ENCODE measurements around the gene OPN3. TPM values are rescaled to one million over a fixed set of nuclear protein-coding genes. Genes with fewer than 3 reads are reported as not detected.

The OPN3 gene
- polyA plus RNA-seq, 1 donor from 2014 or later: 2.7 TPM

DNA sequence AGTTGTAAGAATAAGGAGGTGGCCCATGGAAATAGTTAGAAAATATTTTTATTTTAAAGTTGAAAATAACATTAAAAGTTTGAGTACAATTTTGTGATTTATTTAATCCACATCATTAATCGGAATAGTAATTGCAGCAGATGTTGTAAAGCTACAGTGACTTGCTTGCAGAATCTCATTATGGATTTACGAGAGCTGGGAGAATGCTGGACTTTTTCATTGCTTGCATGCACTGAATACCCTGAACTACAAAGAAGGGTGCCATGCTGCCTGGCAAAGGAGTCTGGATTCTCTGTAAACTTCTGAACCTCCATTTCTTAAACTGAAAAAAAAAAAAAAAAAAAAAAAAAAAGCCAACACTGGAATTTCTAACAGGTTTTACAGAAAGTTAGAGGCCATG is 38.4 kb upstream of the OPN3 start:
- Histone ChIP-seq H3K9ac (ENCODE audit: low read length) (no peak overlapping the region), H3K9me3 (ENCODE audit: low read length) (no peaks in the 10 kb centered on the region), H3K4me3 (ENCODE audit: low read length) (no peak overlapping the region), H3K9me2 (ENCODE audit: insufficient read depth, low read length) (no peaks in the 10 kb centered on the region), H3K79me2 (replicated peaks; ENCODE audit: insufficient read depth, low read length) (no peaks in the 10 kb centered on the region), H4K20me1 (ENCODE audit: insufficient read depth) (no peaks in the 10 kb centered on the region), H3K4me2 (ENCODE audit: low read length) (no peak overlapping the region), H2AFZ (ENCODE audit: low read depth, low read length) (no peak overlapping the region), H3K27me3 (ENCODE audit: insufficient read depth, low read depth, low read length) (no peaks in the 10 kb centered on the region), H3K36me3 (ENCODE audit: insufficient read depth, low read length) (no peaks in the 10 kb centered on the region), H3F3A (ENCODE audit: insufficient read depth, low read length, poor library complexity, severe bottlenecking) (no peaks in the 10 kb centered on the region), H3K27ac (ENCODE audit: low read length) (no peak overlapping the region)
- TF ChIP-seq EZH2 (IDR thresholded peaks at IDR 0.05; ENCODE audit: borderline replicate concordance, insufficient read depth, low read length, poor library complexity, severe bottlenecking) (no peak), RAD21 (conservative IDR thresholded peaks at IDR 0.05) (no peak), POLR2AphosphoS5 (IDR thresholded peaks at IDR 0.05) (no peak), EP300 (conservative IDR thresholded peaks at IDR 0.05; ENCODE audit: poor library complexity, severe bottlenecking) (no peak)
- TF ChIP-seq, protein P1, sequence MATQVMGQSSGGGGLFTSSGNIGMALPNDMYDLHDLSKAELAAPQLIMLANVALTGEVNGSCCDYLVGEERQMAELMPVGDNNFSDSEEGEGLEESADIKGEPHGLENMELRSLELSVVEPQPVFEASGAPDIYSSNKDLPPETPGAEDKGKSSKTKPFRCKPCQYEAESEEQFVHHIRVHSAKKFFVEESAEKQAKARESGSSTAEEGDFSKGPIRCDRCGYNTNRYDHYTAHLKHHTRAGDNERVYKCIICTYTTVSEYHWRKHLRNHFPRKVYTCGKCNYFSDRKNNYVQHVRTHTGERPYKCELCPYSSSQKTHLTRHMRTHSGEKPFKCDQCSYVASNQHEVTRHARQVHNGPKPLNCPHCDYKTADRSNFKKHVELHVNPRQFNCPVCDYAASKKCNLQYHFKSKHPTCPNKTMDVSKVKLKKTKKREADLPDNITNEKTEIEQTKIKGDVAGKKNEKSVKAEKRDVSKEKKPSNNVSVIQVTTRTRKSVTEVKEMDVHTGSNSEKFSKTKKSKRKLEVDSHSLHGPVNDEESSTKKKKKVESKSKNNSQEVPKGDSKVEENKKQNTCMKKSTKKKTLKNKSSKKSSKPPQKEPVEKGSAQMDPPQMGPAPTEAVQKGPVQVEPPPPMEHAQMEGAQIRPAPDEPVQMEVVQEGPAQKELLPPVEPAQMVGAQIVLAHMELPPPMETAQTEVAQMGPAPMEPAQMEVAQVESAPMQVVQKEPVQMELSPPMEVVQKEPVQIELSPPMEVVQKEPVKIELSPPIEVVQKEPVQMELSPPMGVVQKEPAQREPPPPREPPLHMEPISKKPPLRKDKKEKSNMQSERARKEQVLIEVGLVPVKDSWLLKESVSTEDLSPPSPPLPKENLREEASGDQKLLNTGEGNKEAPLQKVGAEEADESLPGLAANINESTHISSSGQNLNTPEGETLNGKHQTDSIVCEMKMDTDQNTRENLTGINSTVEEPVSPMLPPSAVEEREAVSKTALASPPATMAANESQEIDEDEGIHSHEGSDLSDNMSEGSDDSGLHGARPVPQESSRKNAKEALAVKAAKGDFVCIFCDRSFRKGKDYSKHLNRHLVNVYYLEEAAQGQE (IDR thresholded peaks at IDR 0.05; ENCODE audit: borderline replicate concordance): no peak

DNA sequence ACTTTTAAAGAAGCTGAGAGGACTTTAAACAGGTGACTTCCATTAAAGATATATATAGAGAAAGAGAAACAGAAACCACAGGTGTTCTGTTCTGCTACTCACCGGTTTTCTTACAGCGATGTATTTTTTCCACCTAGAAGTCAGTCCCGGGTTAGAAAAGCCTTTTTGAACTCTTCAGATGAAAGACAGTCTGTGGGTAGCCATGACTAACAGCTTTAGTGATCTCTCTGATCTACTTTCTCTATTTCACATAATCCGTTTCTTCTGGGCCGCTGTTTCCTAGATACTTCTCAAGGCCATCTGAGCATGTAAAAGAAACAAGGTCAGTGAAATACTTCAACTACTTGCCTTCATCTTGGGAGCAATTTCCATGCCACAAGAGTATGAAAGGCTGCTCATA is 37.0 kb upstream of the OPN3 start:
- Histone ChIP-seq H3K4me2 (ENCODE audit: low read length) (no peak overlapping the region), H4K20me1 (ENCODE audit: insufficient read depth) (no peaks in the 10 kb centered on the region), H3K27ac (ENCODE audit: low read length) (no peak overlapping the region), H3K4me3 (ENCODE audit: low read length) (no peak overlapping the region), H3K9ac (ENCODE audit: low read length) (no peak overlapping the region), H3F3A (ENCODE audit: insufficient read depth, low read length, poor library complexity, severe bottlenecking) (no peaks in the 10 kb centered on the region), H2AFZ (ENCODE audit: low read depth, low read length) (no peak overlapping the region), H3K36me3 (ENCODE audit: insufficient read depth, low read length) (no peaks in the 10 kb centered on the region), H3K9me2 (ENCODE audit: insufficient read depth, low read length) (no peaks in the 10 kb centered on the region), H3K79me2 (replicated peaks; ENCODE audit: insufficient read depth, low read length) (no peaks in the 10 kb centered on the region), H3K9me3 (ENCODE audit: low read length) (no peaks in the 10 kb centered on the region), H3K27me3 (ENCODE audit: insufficient read depth, low read depth, low read length) (no peaks in the 10 kb centered on the region)
- TF ChIP-seq RAD21 (conservative IDR thresholded peaks at IDR 0.05) (no peak), TAF1 (IDR thresholded peaks at IDR 0.05; ENCODE audit: low read depth) (no peak), MXI1 (conservative IDR thresholded peaks at IDR 0.05; ENCODE audit: poor library complexity, severe bottlenecking) (no peak), EZH2 (IDR thresholded peaks at IDR 0.05; ENCODE audit: borderline replicate concordance, insufficient read depth, low read length, poor library complexity, severe bottlenecking) (no peak), POLR2AphosphoS5 (IDR thresholded peaks at IDR 0.05) (no peak), EP300 (conservative IDR thresholded peaks at IDR 0.05; ENCODE audit: poor library complexity, severe bottlenecking) (no peak), SMC3 (conservative IDR thresholded peaks at IDR 0.05; ENCODE audit: poor library complexity) (no peak)
- TF ChIP-seq, protein P2, sequence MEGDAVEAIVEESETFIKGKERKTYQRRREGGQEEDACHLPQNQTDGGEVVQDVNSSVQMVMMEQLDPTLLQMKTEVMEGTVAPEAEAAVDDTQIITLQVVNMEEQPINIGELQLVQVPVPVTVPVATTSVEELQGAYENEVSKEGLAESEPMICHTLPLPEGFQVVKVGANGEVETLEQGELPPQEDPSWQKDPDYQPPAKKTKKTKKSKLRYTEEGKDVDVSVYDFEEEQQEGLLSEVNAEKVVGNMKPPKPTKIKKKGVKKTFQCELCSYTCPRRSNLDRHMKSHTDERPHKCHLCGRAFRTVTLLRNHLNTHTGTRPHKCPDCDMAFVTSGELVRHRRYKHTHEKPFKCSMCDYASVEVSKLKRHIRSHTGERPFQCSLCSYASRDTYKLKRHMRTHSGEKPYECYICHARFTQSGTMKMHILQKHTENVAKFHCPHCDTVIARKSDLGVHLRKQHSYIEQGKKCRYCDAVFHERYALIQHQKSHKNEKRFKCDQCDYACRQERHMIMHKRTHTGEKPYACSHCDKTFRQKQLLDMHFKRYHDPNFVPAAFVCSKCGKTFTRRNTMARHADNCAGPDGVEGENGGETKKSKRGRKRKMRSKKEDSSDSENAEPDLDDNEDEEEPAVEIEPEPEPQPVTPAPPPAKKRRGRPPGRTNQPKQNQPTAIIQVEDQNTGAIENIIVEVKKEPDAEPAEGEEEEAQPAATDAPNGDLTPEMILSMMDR (IDR thresholded peaks at IDR 0.05; ENCODE audit: poor library complexity, severe bottlenecking): no peak
- TF ChIP-seq, protein P1 (IDR thresholded peaks at IDR 0.05; ENCODE audit: borderline replicate concordance): no peak

Measured in neural cell (in vitro differentiated cells).